Measurements from ENCODE around the gene SLAMF1. TPM values are rescaled to one million over a fixed set of nuclear protein-coding genes. Genes with fewer than 3 reads are reported as not detected.

Gene SLAMF1
- total RNA-seq, 2 donors from 2014 or later = not detected

DNA sequence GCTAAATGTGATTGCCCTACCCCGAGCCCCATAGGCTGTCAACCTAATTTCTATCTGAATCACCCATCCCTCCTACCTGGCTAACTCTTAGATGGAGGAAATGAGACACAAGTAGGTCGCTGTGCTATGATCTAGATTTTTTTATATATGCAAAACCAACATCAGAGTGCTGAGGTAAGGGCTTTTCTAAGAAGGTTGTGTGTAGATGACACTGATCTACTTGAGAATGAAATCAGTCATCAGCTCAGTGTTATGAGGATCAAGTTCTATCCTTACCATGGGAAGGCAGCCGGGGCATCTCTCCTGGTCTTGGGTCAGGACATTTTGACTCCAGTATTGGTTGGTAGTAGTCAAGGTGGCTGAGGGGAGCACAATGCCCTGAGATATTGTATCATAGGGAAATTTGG lies 23.6 kb downstream of the SLAMF1 start:
- no peaks in the 10 kb centered on the region for H3K9me3 ChIP-seq
- 83 to 89% methylated on average over 3 of the region's 3 CpGs for WGBS, 2 donors
- DNase-seq (no peak), ATAC-seq (no peak)
- no peaks in the 10 kb centered on the region for H3K36me3 ChIP-seq (replicated peaks in 1 of 2; ENCODE audit: insufficient read depth in 1 of 2, low read depth in 2 of 2)
- intact Hi-C loops (cut with DNase I) = no loop called here
- TF ChIP-seq CTCF (IDR thresholded peaks at IDR 0.05) (no peak), POLR2A (IDR thresholded peaks at IDR 0.05) (no peak)
- H3K27ac ChIP-seq = no peak overlapping the region
- no peak overlapping the region for H3K4me3 ChIP-seq
- no peaks in the 10 kb centered on the region for H3K27me3 ChIP-seq
- H3K4me1 ChIP-seq = no peaks in the 10 kb centered on the region

DNA sequence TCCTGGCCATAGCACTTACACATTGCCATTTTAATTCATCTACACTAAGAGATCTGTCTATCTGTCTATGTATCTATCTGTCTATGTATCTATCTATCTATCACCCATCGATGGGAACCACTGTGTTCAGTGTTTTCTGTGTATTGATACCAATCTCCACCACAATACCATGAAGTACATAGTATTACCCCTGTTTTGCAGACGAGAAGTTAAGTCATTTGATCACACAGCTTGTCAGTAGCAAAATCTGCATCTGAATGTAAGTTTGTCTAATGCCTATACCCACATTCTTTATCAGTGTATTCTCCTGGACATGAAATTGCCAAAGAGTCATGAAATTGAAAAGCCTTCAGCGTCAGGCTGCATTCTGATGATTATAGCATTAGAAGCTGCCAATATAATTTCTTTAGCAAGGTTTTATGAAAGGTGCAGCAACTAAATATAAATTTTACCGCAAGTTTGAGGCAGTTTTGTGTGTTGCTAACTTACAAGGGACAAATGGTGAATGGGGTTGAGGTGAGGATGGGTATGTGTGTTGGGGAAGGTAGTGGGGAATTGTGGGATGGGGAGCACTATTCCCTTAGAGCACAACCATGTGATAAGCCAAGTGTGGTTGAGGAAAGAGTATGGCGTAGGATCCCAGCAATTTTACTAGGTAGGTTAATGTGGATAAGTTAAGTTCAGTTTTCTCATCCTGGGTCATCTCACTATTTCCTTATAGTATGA lies 24.2 kb downstream of the SLAMF1 start:
- WGBS, 2 donors = 75 to 81% methylated on average over 5 of the region's 5 CpGs
- Histone ChIP-seq H3K9me3 (no peaks in the 10 kb centered on the region), H3K4me1 (no peaks in the 10 kb centered on the region), H3K27me3 (no peaks in the 10 kb centered on the region), H3K4me3 (no peak overlapping the region), H3K36me3 (replicated peaks in 1 of 2; ENCODE audit: insufficient read depth in 1 of 2, low read depth in 2 of 2) (no peaks in the 10 kb centered on the region), H3K27ac (no peak overlapping the region)
- ATAC-seq (no peak), DNase-seq (no peak)
- TF ChIP-seq CTCF (IDR thresholded peaks at IDR 0.05) (no peak), POLR2A (IDR thresholded peaks at IDR 0.05) (no peak)
- intact Hi-C loops (cut with DNase I) = no loop called here

DNA sequence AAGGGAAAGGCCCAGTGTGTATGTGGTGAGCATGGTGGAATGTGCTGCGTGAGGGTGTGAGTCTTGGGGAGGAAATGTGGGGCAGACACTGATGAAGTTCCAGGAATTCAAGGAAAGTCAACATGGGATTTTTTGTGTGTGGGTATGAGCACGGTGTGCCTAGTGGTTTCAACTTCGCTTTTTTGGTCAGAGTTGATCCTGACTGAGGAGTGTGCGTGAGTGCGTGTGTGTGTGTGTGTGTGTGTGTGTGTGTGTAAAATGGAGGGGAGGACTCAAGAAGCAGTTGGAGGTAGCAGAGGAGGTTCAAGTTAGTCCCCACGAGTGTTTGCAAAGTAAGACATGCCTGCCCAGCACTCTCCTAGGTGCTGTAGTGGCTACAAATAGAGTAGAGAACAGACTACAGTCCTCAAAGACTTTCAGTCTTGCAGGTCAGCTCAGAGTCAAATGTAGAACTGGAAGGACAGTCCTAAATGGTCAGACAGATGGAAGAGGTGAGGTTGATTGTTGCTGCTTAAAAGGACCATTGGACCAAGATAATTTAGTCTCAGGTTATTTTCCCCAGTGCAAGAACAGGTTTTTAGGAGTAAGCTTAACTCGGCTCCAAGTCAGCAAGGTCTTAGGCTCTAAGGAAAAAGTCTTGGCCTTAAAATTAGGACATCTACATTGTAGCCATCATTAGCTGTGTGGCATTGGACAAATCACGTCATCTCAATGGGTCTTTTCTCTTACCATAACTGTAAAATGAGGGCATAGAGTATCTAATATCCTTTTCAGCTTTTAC lies 25.0 kb downstream of the SLAMF1 start:
- 64 to 70% methylated on average over 8 of the region's 8 CpGs for WGBS, 2 donors
- intact Hi-C loops (cut with DNase I) = no loop called here
- TF ChIP-seq POLR2A (IDR thresholded peaks at IDR 0.05) = no peak
- no peak for TF ChIP-seq CTCF (IDR thresholded peaks at IDR 0.05)
- Histone ChIP-seq H3K27me3 (no peaks in the 10 kb centered on the region), H3K36me3 (replicated peaks in 1 of 2; ENCODE audit: insufficient read depth in 1 of 2, low read depth in 2 of 2) (no peaks in the 10 kb centered on the region), H3K9me3 (no peaks in the 10 kb centered on the region), H3K27ac (no peak overlapping the region), H3K4me3 (no peak overlapping the region), H3K4me1 (no peaks in the 10 kb centered on the region)
- no peak for ATAC-seq
- DNase-seq = no peak

DNA sequence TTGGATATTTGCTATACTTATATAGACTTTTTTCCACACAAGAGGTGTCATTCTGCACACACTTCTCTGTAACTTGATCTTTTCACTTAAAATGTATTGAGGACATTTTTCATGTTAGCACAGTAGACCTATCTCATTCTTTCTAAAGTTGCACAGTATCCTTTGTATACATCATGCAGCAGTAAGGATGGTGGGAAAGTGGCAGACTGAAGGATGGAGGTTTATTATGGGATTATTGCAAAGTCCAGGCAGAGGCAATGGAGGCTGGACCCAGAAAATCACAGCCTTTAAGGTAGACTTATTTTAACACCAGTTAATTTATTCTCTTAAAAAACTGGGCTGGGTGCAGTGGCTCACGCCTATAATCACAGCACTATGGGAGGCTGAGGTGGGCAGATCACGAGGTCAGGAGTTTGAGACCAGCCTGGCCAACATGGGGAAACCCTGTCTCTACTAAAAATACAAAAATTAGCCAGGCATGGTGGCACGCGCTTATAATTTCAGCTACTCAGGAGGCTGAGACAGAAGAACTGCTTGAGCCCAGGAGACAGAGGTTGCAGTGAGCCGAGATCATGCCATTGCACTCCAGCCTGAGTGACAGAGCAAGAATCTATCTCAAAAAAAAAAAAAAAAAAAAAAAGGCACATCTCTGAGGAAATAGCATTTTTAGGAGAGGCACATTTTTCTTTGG lies 25.8 kb downstream of the SLAMF1 start:
- ATAC-seq (no peak), DNase-seq (no peak)
- TF ChIP-seq POLR2A (IDR thresholded peaks at IDR 0.05) (no peak), CTCF (IDR thresholded peaks at IDR 0.05) (no peak)
- Histone ChIP-seq H3K9me3 (no peaks in the 10 kb centered on the region), H3K36me3 (replicated peaks in 1 of 2; ENCODE audit: insufficient read depth in 1 of 2, low read depth in 2 of 2) (no peaks in the 10 kb centered on the region), H3K4me3 (no peak overlapping the region), H3K4me1 (no peaks in the 10 kb centered on the region), H3K27ac (no peak overlapping the region), H3K27me3 (no peaks in the 10 kb centered on the region)
- WGBS, 2 donors = 86 to 88% methylated on average over 5 of the region's 5 CpGs
- intact Hi-C loops (cut with DNase I) = no loop called here

Data from body of pancreas (tissue), 4 donors.